ENCODE results near the gene PET117.
"Not testable (repeated sequence)": the region's sequence is repeated elsewhere in the genome, so short reads cannot be mapped to it uniquely, and the experiment has no call there.

PET117 gene

GRCh38 chr20:18156045-18156444 lies 18.4 kb downstream of the PET117 start:
- no peak for DNase-seq (ENCODE audit: low read depth in 1 of 2, low spot score in 1 of 2)

- DNase-seq (ENCODE audit: low read depth in 1 of 2, low spot score in 1 of 2) = no peak
Measured at GRCh38 chr20:18164356-18164755, 26.7 kb downstream of the PET117 start.

- no peak for DNase-seq (ENCODE audit: low read depth in 1 of 2, low spot score in 1 of 2)
Measured at GRCh38 chr20:18165553-18165952, 27.9 kb downstream of the PET117 start.

- no peak for DNase-seq (ENCODE audit: low read depth in 1 of 2, low spot score in 1 of 2)
Measured at GRCh38 chr20:18166241-18166881, 28.7 kb downstream of the PET117 start.

- DNase-seq (ENCODE audit: low read depth in 1 of 2, low spot score in 1 of 2) = no peak
Measured at GRCh38 chr20:18166950-18167349, 29.3 kb downstream of the PET117 start.

- DNase-seq (ENCODE audit: low read depth in 1 of 2, low spot score in 1 of 2) = no peak
Measured at GRCh38 chr20:18172379-18172778, 34.7 kb downstream of the PET117 start.

GRCh38 chr20:18174906-18175683 lies 37.4 kb downstream of the PET117 start:
- no peak for DNase-seq (ENCODE audit: low read depth in 1 of 2, low spot score in 1 of 2)

- no peak for DNase-seq (ENCODE audit: low read depth in 1 of 2, low spot score in 1 of 2)
Measured at GRCh38 chr20:18176318-18176785, 38.7 kb downstream of the PET117 start.

- DNase-seq (ENCODE audit: low read depth in 1 of 2, low spot score in 1 of 2) = not testable (repeated sequence)
Measured at GRCh38 chr20:18180366-18180765, 42.7 kb downstream of the PET117 start.

GRCh38 chr20:18180815-18181214 lies 43.2 kb downstream of the PET117 start:
- DNase-seq (ENCODE audit: low read depth in 1 of 2, low spot score in 1 of 2) = no peak

- no peak for DNase-seq (ENCODE audit: low read depth in 1 of 2, low spot score in 1 of 2)
Measured at GRCh38 chr20:18187020-18187419, 49.4 kb downstream of the PET117 start.

- no peak for DNase-seq (ENCODE audit: low read depth in 1 of 2, low spot score in 1 of 2)
Measured at GRCh38 chr20:18188434-18188833, 50.8 kb downstream of the PET117 start.

GRCh38 chr20:18190338-18191233 lies 52.9 kb downstream of the PET117 start:
- DNase-seq (ENCODE audit: low read depth in 1 of 2, low spot score in 1 of 2) = no peak

- no peak for DNase-seq (ENCODE audit: low read depth in 1 of 2, low spot score in 1 of 2)
Measured at GRCh38 chr20:18191306-18191705, 53.6 kb downstream of the PET117 start.

Data from activated CD4-positive, alpha-beta T cell treated with anti-CD3 and anti-CD28 coated beads, Interleukin-2, amount 50 U/mL, for 24 hours (primary cell).